A549 (cell line): ENCODE results near the gene NFYC.

Experiments used
- CHD2 ChIP-seq: fragments of 150-350 bp; IDR thresholded peaks from 2 replicates; pipeline ENCODE4 v1.6.1; 2014; ENCODE audit warnings: low read length; ENCODE audit not compliant: partially characterized antibody
- ESRRA ChIP-seq: fragments of 150-350 bp; IDR thresholded peaks from 2 replicates; pipeline ENCODE4 v1.6.1; 2014; ENCODE audit warnings: mild to moderate bottlenecking, low read length, borderline replicate concordance
- HDAC2 ChIP-seq: fragments of 200-600 bp; sonication (generic); IDR thresholded peaks from 2 replicates; pipeline ENCODE4 v1.6.1; 2016
- KDM1A ChIP-seq: fragments of 200-600 bp; sonication (generic); IDR thresholded peaks from 2 replicates; pipeline ENCODE4 v1.6.1; 2016; ENCODE audit warnings: low read depth, mild to moderate bottlenecking
- MAFK ChIP-seq: fragments of 450-650 bp; IDR thresholded peaks from 2 replicates; pipeline ENCODE4 v1.6.1; 2014; ENCODE audit not compliant: partially characterized antibody
- POLR2A ChIP-seq: IDR thresholded peaks from 2 replicates; pipeline ENCODE4 v1.6.1; 2012; ENCODE audit warnings: mild to moderate bottlenecking, low read length
- RAD21 ChIP-seq, 2 experiments: fragments of >200 bp in 1 of 2; sonication (Bioruptor Twin) in 1 of 2; formaldehyde crosslinking in 1 of 2; IDR thresholded peaks in 1 of 2; conservative IDR thresholded peaks in 1 of 2; 2 replicates in 1 of 2; 3 replicates in 1 of 2; pipeline ENCODE4 v1.6.1; 2012 to 2018; ENCODE audit warnings: inconsistent platforms in 1 of 2
- RCOR1 ChIP-seq: fragments of 150-350 bp; IDR thresholded peaks from 2 replicates; pipeline ENCODE4 v1.6.1; 2014; ENCODE audit warnings: antibody characterized with exemption, low read length, low read depth
- RFX5 ChIP-seq: fragments of 450-650 bp; IDR thresholded peaks from 2 replicates; pipeline ENCODE4 v1.7.1; 2014; ENCODE audit warnings: antibody characterized with exemption, mild to moderate bottlenecking, moderate library complexity
- SREBF2 ChIP-seq: fragments of 450-650 bp; IDR thresholded peaks from 2 replicates; pipeline ENCODE4 v1.6.1; 2014; ENCODE audit warnings: mild to moderate bottlenecking, moderate library complexity
- TP53 ChIP-seq: fragments of 250-450 bp; sonication (Bioruptor Pico); IDR thresholded peaks from 2 replicates; pipeline ENCODE4 v1.5.0; 2021; ENCODE audit warnings: mild to moderate bottlenecking, moderate library complexity
- ZC3H11A ChIP-seq: fragments of 450-650 bp; IDR thresholded peaks from 2 replicates; pipeline ENCODE4 v1.6.1; 2014; ENCODE audit warnings: antibody characterized with exemption, mild to moderate bottlenecking
- TF ChIP-seq, protein P1 (sequence below): fragments of >200 bp; sonication (Bioruptor Twin); formaldehyde crosslinking; IDR thresholded peaks from 3 replicates; pipeline ENCODE4 v1.5.1; 2016

DNA sequence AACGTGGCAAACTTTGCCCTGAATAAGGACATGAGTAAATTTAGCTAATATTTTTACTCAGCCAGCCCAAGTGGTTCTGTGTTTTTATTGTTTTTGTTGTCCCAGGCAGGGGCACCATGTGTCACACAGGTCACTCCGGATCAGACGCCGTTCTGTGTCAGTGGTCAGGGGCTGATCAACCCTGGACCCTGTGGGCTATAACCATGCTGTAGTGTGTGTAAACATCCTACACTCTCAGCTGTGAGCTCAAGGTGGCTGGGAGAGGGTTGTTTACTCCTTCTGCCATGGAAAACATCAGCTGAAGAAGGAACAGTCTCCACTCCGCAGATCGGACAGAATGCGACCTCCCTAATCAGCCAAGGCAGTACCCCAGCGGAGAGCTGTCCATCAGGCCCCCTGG, 65.6 kb downstream of the NFYC start:
- no peak for TF ChIP-seq TP53 (CRISPR knock-in tag)
- no peak for TF ChIP-seq KDM1A
- TF ChIP-seq POLR2A = no peak
- TF ChIP-seq CHD2 = no peak
- TF ChIP-seq, protein P1, sequence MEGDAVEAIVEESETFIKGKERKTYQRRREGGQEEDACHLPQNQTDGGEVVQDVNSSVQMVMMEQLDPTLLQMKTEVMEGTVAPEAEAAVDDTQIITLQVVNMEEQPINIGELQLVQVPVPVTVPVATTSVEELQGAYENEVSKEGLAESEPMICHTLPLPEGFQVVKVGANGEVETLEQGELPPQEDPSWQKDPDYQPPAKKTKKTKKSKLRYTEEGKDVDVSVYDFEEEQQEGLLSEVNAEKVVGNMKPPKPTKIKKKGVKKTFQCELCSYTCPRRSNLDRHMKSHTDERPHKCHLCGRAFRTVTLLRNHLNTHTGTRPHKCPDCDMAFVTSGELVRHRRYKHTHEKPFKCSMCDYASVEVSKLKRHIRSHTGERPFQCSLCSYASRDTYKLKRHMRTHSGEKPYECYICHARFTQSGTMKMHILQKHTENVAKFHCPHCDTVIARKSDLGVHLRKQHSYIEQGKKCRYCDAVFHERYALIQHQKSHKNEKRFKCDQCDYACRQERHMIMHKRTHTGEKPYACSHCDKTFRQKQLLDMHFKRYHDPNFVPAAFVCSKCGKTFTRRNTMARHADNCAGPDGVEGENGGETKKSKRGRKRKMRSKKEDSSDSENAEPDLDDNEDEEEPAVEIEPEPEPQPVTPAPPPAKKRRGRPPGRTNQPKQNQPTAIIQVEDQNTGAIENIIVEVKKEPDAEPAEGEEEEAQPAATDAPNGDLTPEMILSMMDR = no peak
- no peak for TF ChIP-seq MAFK
- no peak for TF ChIP-seq HDAC2
- no peak for TF ChIP-seq RAD21 (conservative IDR thresholded peaks at IDR 0.05 in 1 of 2, IDR thresholded peaks at IDR 0.05 in 1 of 2)
- TF ChIP-seq RFX5 = no peak
- no peak for TF ChIP-seq RCOR1
- TF ChIP-seq ZC3H11A = no peak
- no peak for TF ChIP-seq ESRRA
- no peak for TF ChIP-seq SREBF2
